Astrocyte (in vitro differentiated cells and primary cell): ENCODE data around the gene PCDHB9. TPM values are rescaled to one million over a fixed set of nuclear protein-coding genes. Genes with fewer than 3 reads are reported as not detected.
"Not testable (repeated sequence)": the region's sequence is repeated elsewhere in the genome, so short reads cannot be mapped to it uniquely, and the experiment has no call there.

ENCODE experiments used
- DNase-seq: peaks from one replicate; pipeline ENCODE4 v3.0.0-alpha.2; 2010; ENCODE audit warnings: low read depth
- FAIRE-seq: peaks from 2 replicates; lab custom pipeline; 2011; peaks lifted over from hg19 to GRCh38; lab: Jason Lieb, UNC
- H2AFZ ChIP-seq: 2 replicates; pipeline ENCODE4 v1.6.0; 2012; ENCODE audit warnings: low read depth, low read length, inconsistent platforms
- H3K27ac ChIP-seq: 2 replicates; pipeline ENCODE4 v1.5.1; 2011; ENCODE audit warnings: low read depth, low read length, inconsistent platforms
- H3K27me3 ChIP-seq: 2 replicates; pipeline ENCODE4 v1.6.0; 2011; ENCODE audit warnings: low read length, inconsistent platforms; ENCODE audit not compliant: insufficient read depth
- H3K36me3 ChIP-seq: 2 replicates; pipeline ENCODE4 v1.5.1; 2011; ENCODE audit warnings: low read length, inconsistent platforms; ENCODE audit not compliant: insufficient read depth
- H3K4me1 ChIP-seq: 2 replicates; pipeline ENCODE4 v1.5.1; 2011; ENCODE audit warnings: low read length, inconsistent platforms; ENCODE audit not compliant: insufficient read depth
- H3K4me2 ChIP-seq: 2 replicates; pipeline ENCODE4 v1.6.0; 2012; ENCODE audit warnings: low read length, inconsistent platforms
- H3K4me3 ChIP-seq: 2 replicates; pipeline ENCODE4 v1.5.1; 2011; ENCODE audit warnings: low read depth, mild to moderate bottlenecking, low read length, inconsistent platforms; ENCODE audit not compliant: insufficient read depth
- H3K79me2 ChIP-seq: 2 replicates; pipeline ENCODE4 v1.6.0; 2012; ENCODE audit warnings: mild to moderate bottlenecking, low read length, inconsistent platforms; ENCODE audit not compliant: insufficient read depth
- H3K9ac ChIP-seq: 2 replicates; pipeline ENCODE4 v1.6.0; 2012; ENCODE audit warnings: mild to moderate bottlenecking, low read length, inconsistent platforms
- H3K9me3 ChIP-seq: 2 replicates; pipeline ENCODE4 v1.5.1; 2012; ENCODE audit warnings: low read depth, mild to moderate bottlenecking, low read length, inconsistent platforms; ENCODE audit not compliant: insufficient read depth
- H4K20me1 ChIP-seq: 2 replicates; pipeline ENCODE4 v1.6.0; 2012; ENCODE audit warnings: low read length, inconsistent platforms; ENCODE audit not compliant: insufficient read depth
- H3K27ac Mint-ChIP-seq: one replicate; pipeline ENCODE4 v1.8.0; 2021; ENCODE audit warnings: mild to moderate bottlenecking, mixed read lengths; ENCODE audit not compliant: unreplicated experiment
- H3K27me3 Mint-ChIP-seq: one replicate; pipeline ENCODE4 v1.8.0; 2021; ENCODE audit warnings: low read depth, mixed read lengths; ENCODE audit not compliant: unreplicated experiment
- H3K36me3 Mint-ChIP-seq: one replicate; pipeline ENCODE4 v1.8.0; 2021; ENCODE audit warnings: low read depth, mixed read lengths; ENCODE audit not compliant: unreplicated experiment
- H3K4me1 Mint-ChIP-seq: one replicate; pipeline ENCODE4 v1.8.0; 2021; ENCODE audit warnings: low read depth, mixed read lengths; ENCODE audit not compliant: unreplicated experiment
- H3K4me3 Mint-ChIP-seq: one replicate; pipeline ENCODE4 v1.8.0; 2021; ENCODE audit warnings: mild to moderate bottlenecking, moderate library complexity, mixed read lengths; ENCODE audit not compliant: unreplicated experiment
- H3K9me3 Mint-ChIP-seq: one replicate; pipeline ENCODE4 v1.8.0; 2021; ENCODE audit warnings: mild to moderate bottlenecking, mixed read lengths; ENCODE audit not compliant: unreplicated experiment
- CTCF ChIP-seq: IDR thresholded peaks from 2 replicates; pipeline ENCODE4 v1.5.1; 2011; ENCODE audit warnings: low read depth, mild to moderate bottlenecking, inconsistent platforms, low read length, moderate library complexity; ENCODE audit not compliant: insufficient read depth
- EZH2 ChIP-seq: IDR thresholded peaks from 2 replicates; pipeline ENCODE4 v1.6.1; 2012; ENCODE audit warnings: mild to moderate bottlenecking, low read length, inconsistent platforms; ENCODE audit not compliant: insufficient read depth
- total RNA-seq: library from RNA; stranded (reverse); gene quantifications from 2 replicates; pipeline ENCODE4 v1.2.1, GENCODE V29; 2021

The PCDHB9 gene
- total RNA-seq, 1 donor from 2014 or later: 3.6 TPM

GRCh38 chr5:141196363-141196762 is 9.4 kb downstream of the PCDHB9 start:
- FAIRE-seq: no peak
- Mint-ChIP-seq H3K9me3 (peaks cover 35% of the 10 kb centered on the region), H3K4me3 (no peak overlapping the region)

GRCh38 chr5:141199359-141200235 is 12.6 kb downstream of the PCDHB9 start, which contains the start of gene PCDHB11:
Gene PCDHB11, plus strand, starts transcription at chr5:141199627. Its CDS starts 148 bp downstream, at chr5:141199775.
- no peak for FAIRE-seq
- H3K9me3 Mint-ChIP-seq: peaks cover 25% of the 10 kb centered on the region
- Histone ChIP-seq H3K9me3 (peaks cover 6% of the 10 kb centered on the region), H3K27ac (no peak within 1 kb of the TSS), H3K27me3 (no peaks in the 10 kb centered on the region), H3K9ac (no peak within 1 kb of the TSS), H3K4me1 (no peaks in the 10 kb centered on the region), H3K36me3 (no peaks in the 10 kb centered on the region), H3K4me3 (no peak within 1 kb of the TSS), H3K79me2 (no peaks in the 10 kb centered on the region), H3K4me2 (no peak within 1 kb of the TSS), H2AFZ (no peak within 1 kb of the TSS), H4K20me1 (no peaks in the 10 kb centered on the region)
- peaks cover 9% of the 10 kb centered on the region for H3K36me3 Mint-ChIP-seq
- H3K27ac Mint-ChIP-seq: no peak within 1 kb of the TSS
- no peak for DNase-seq
- H3K4me3 Mint-ChIP-seq: no peak within 1 kb of the TSS
- H3K4me1 Mint-ChIP-seq: no peaks in the 10 kb centered on the region
- H3K27me3 Mint-ChIP-seq: no peaks in the 10 kb centered on the region
- no peak for TF ChIP-seq CTCF

More at GRCh38 chr5:141196363-141196762, 9.4 kb downstream of the PCDHB9 start:
- peaks cover 9% of the 10 kb centered on the region for H3K9me3 ChIP-seq
- Mint-ChIP-seq H3K4me1 (no peaks in the 10 kb centered on the region), H3K27ac (no peak overlapping the region), H3K36me3 (peaks cover 13% of the 10 kb centered on the region), H3K27me3 (no peaks in the 10 kb centered on the region)
- no peaks in the 10 kb centered on the region for H3K27me3 ChIP-seq
- H3K9ac ChIP-seq: no peak overlapping the region
- H3K4me2 ChIP-seq: no peak overlapping the region
- H4K20me1 ChIP-seq: no peaks in the 10 kb centered on the region
- no peak overlapping the region for H2AFZ ChIP-seq
- H3K4me1 ChIP-seq: no peaks in the 10 kb centered on the region
- no peak overlapping the region for H3K4me3 ChIP-seq
- H3K27ac ChIP-seq: no peak overlapping the region
- TF ChIP-seq CTCF (no peak), EZH2 (no peak)
- DNase-seq: no peak
- H3K36me3 ChIP-seq: no peaks in the 10 kb centered on the region
- no peaks in the 10 kb centered on the region for H3K79me2 ChIP-seq

GRCh38 chr5:141201126-141201525 is 14.2 kb downstream of the PCDHB9 start:
- H3K4me1 ChIP-seq: not testable (repeated sequence)
- peaks cover 24% of the 10 kb centered on the region for H3K9me3 Mint-ChIP-seq

GRCh38 chr5:141201646-141202045 is 14.7 kb downstream of the PCDHB9 start:
- not testable (repeated sequence) for H3K36me3 Mint-ChIP-seq, H3K4me3 Mint-ChIP-seq, H3K27me3 Mint-ChIP-seq, H3K79me2 ChIP-seq, H2AFZ ChIP-seq, FAIRE-seq, H3K9ac ChIP-seq, H3K4me1 Mint-ChIP-seq, H4K20me1 ChIP-seq, H3K36me3 ChIP-seq, H3K27me3 ChIP-seq, H3K27ac Mint-ChIP-seq, H3K27ac ChIP-seq, H3K4me3 ChIP-seq, DNase-seq, H3K4me1 ChIP-seq, H3K9me3 ChIP-seq, H3K4me2 ChIP-seq
- peaks cover 20% of the 10 kb centered on the region for H3K9me3 Mint-ChIP-seq

More at GRCh38 chr5:141201126-141201525, 14.2 kb downstream of the PCDHB9 start:
- H3K27me3 Mint-ChIP-seq, H3K36me3 ChIP-seq, H3K4me3 Mint-ChIP-seq, H3K9me3 ChIP-seq, H3K27ac ChIP-seq, H3K4me3 ChIP-seq, H3K36me3 Mint-ChIP-seq, H3K79me2 ChIP-seq, FAIRE-seq, H3K27ac Mint-ChIP-seq, DNase-seq, H2AFZ ChIP-seq, H3K27me3 ChIP-seq, H4K20me1 ChIP-seq, H3K4me2 ChIP-seq, H3K9ac ChIP-seq, H3K4me1 Mint-ChIP-seq: not testable (repeated sequence)
